Activated T-helper 2 cell treated with anti-CD3 and anti-CD28 coated beads, Interferon-gamma antibody, Interleukin-2, Interleukin-4, amounts not matched to agents 10 μg/mL and 5 μg/mL and 100 μg/mL, durations not matched to agents 14 hours and 24 hours and 36 hours (primary cell): ENCODE measurements around the gene HDAC4. TPM values are rescaled to one million over a fixed set of nuclear protein-coding genes. Genes with fewer than 3 reads are reported as not detected.
"Not testable (repeated sequence)": the region's sequence is repeated elsewhere in the genome, so short reads cannot be mapped to it uniquely, and the experiment has no call there.

ENCODE experiments used
- DNase-seq: peaks from one replicate; pipeline ENCODE4 v3.0.0; 2021; ENCODE audit warnings: low spot score
- H3K27ac Mint-ChIP-seq: one replicate; pipeline ENCODE4 v1.8.0; 2021; ENCODE audit warnings: mixed read lengths
- H3K27me3 Mint-ChIP-seq: one replicate; pipeline ENCODE4 v1.8.0; 2021; ENCODE audit warnings: low read depth, mixed read lengths
- H3K36me3 Mint-ChIP-seq: one replicate; pipeline ENCODE4 v1.8.0; 2021; ENCODE audit warnings: low read depth, mixed read lengths
- H3K4me1 Mint-ChIP-seq: one replicate; pipeline ENCODE4 v1.8.0; 2021; ENCODE audit warnings: low read depth, mixed read lengths
- H3K4me3 Mint-ChIP-seq: one replicate; pipeline ENCODE4 v1.8.0; 2021; ENCODE audit warnings: low read depth, mild to moderate bottlenecking, moderate library complexity, mixed read lengths
- H3K9me3 Mint-ChIP-seq: one replicate; pipeline ENCODE4 v1.8.0; 2021; ENCODE audit warnings: mixed read lengths
- intact Hi-C: fragments of 100-400 bp; cut with micrococcal nuclease; formaldehyde crosslinking; loops from one replicate; pipeline ENCODE4 v1.15.1; 2023
- total RNA-seq: library from RNA; stranded (reverse); gene quantifications from 2 replicates; pipeline ENCODE4 v1.2.3, GENCODE V29; 2022

HDAC4 gene
- total RNA-seq, 1 donor from 2014 or later, result 44.8 TPM

GRCh38 chr2:239180526-239181073 is 220.2 kb downstream of the HDAC4 start:
- intact Hi-C loops, result no loop called here
- no peak overlapping the region for H3K27ac Mint-ChIP-seq
- peaks cover 62% of the 10 kb centered on the region for H3K36me3 Mint-ChIP-seq
- H3K4me1 Mint-ChIP-seq, result no peaks in the 10 kb centered on the region
- no peaks in the 10 kb centered on the region for H3K27me3 Mint-ChIP-seq
- peaks cover 11% of the 10 kb centered on the region for H3K9me3 Mint-ChIP-seq
- DNase-seq, result no peak
- H3K4me3 Mint-ChIP-seq, result no peak overlapping the region

GRCh38 chr2:239179851-239180371 is 220.9 kb downstream of the HDAC4 start:
- Mint-ChIP-seq H3K9me3 (peaks cover 11% of the 10 kb centered on the region), H3K27ac (no peak overlapping the region), H3K4me1 (no peaks in the 10 kb centered on the region), H3K4me3 (no peak overlapping the region), H3K27me3 (no peaks in the 10 kb centered on the region), H3K36me3 (peaks cover 69% of the 10 kb centered on the region)
- no peak for DNase-seq
- intact Hi-C loops, result no loop called here

DNA sequence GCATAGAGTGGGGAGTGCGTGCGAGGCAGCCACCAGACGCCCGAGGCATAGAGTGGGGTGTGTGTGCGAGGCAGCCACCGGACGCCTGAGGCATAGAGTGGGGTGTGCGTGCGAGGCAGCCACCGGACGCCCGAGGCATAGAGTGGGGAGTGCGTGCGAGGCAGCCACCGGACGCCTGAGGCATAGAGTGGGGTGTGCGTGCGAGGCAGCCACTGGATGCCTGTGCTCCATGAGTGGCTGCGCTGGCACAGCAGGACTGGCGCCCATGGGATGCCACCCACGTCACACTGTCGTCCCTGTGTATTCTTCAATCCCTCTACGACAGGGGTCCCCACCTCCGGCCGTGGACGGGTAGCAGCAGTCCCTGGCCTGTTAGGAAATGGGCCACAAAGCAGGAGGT is 221.9 kb downstream of the HDAC4 start:
- intact Hi-C loops, result no loop called here
- Mint-ChIP-seq H3K9me3 (peaks cover 21% of the 10 kb centered on the region), H3K27ac (no peak overlapping the region), H3K4me3 (no peak overlapping the region), H3K27me3 (no peaks in the 10 kb centered on the region), H3K36me3 (peaks cover 78% of the 10 kb centered on the region), H3K4me1 (peaks cover 2% of the 10 kb centered on the region)
- DNase-seq, result no peak

- intact Hi-C loops, result no loop called here
- no peak for DNase-seq
- Mint-ChIP-seq H3K9me3 (peaks cover 23% of the 10 kb centered on the region), H3K4me3 (no peak overlapping the region), H3K27me3 (no peaks in the 10 kb centered on the region), H3K27ac (no peak overlapping the region), H3K36me3 (peaks cover 82% of the 10 kb centered on the region), H3K4me1 (peaks cover 4% of the 10 kb centered on the region)
Observed at GRCh38 chr2:239178484-239178883, 222.3 kb downstream of the HDAC4 start.

DNA sequence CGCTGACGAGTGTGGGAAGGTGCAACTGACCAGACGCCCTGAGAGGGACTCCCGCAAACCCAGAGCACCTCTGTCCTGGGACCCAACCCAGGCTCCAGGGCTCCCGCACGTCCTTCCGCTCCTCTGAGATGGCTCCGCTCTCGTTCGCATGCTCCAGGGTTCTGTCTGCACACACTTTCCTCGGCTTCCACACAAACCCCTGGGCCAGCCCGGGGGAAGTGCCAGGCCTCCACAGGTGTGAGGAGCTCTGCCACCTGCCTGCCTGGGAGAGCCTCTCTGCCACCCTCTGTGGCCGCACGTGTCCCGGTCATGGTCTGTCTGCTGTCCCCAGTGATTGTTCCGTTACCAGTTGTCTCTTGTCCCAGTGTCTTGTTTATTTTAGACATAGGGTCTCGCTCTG is 222.9 kb downstream of the HDAC4 start:
- peaks cover 88% of the 10 kb centered on the region for H3K36me3 Mint-ChIP-seq
- intact Hi-C loops, result no loop called here
- no peaks in the 10 kb centered on the region for H3K27me3 Mint-ChIP-seq
- no peak overlapping the region for H3K4me3 Mint-ChIP-seq
- no peak for DNase-seq
- peaks cover 9% of the 10 kb centered on the region for H3K4me1 Mint-ChIP-seq
- peaks cover 29% of the 10 kb centered on the region for H3K9me3 Mint-ChIP-seq
- peak overlapping the region; percentile 49 for H3K27ac Mint-ChIP-seq

DNA sequence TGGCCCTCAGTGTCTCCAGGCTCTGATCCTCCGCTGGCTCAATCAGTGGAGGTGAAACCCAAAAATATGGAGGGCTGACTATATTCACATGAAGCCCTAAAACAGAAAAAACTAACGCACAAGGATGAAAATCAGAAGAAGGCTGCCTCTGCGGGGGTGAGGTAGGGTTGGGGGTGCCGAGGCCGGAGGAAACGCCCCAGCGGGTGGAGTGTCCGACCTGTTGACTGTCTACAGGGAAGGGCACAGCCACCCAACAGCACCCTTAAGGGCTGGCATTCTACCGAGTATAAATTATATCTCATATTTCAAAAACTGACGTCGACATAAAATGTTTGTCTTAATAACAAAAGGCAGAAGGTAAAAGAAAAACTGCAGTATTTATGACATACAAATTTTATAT is 223.5 kb downstream of the HDAC4 start:
- intact Hi-C loops, result no loop called here
- no peaks in the 10 kb centered on the region for H3K27me3 Mint-ChIP-seq
- no peak overlapping the region for H3K4me3 Mint-ChIP-seq
- peaks cover 35% of the 10 kb centered on the region for H3K9me3 Mint-ChIP-seq
- H3K27ac Mint-ChIP-seq, result no peak overlapping the region
- DNase-seq, result no peak
- H3K36me3 Mint-ChIP-seq, result peaks cover 91% of the 10 kb centered on the region
- H3K4me1 Mint-ChIP-seq, result peaks cover 10% of the 10 kb centered on the region

GRCh38 chr2:239176138-239176803 is 224.5 kb downstream of the HDAC4 start:
- H3K27me3 Mint-ChIP-seq, intact Hi-C loops, H3K4me3 Mint-ChIP-seq, H3K27ac Mint-ChIP-seq, DNase-seq: not testable (repeated sequence)
- Mint-ChIP-seq H3K36me3 (peaks cover 90% of the 10 kb centered on the region), H3K9me3 (peaks cover 42% of the 10 kb centered on the region), H3K4me1 (peaks cover 10% of the 10 kb centered on the region)

- H3K27me3 Mint-ChIP-seq, result no peaks in the 10 kb centered on the region
- H3K4me1 Mint-ChIP-seq, result peaks cover 10% of the 10 kb centered on the region
- H3K27ac Mint-ChIP-seq, result no peak overlapping the region
- DNase-seq, result no peak
- H3K9me3 Mint-ChIP-seq, result peaks cover 48% of the 10 kb centered on the region
- no peak overlapping the region for H3K4me3 Mint-ChIP-seq
- intact Hi-C loops, result no loop called here
- peaks cover 92% of the 10 kb centered on the region for H3K36me3 Mint-ChIP-seq
Observed at GRCh38 chr2:239175181-239175580, 225.6 kb downstream of the HDAC4 start.

DNA sequence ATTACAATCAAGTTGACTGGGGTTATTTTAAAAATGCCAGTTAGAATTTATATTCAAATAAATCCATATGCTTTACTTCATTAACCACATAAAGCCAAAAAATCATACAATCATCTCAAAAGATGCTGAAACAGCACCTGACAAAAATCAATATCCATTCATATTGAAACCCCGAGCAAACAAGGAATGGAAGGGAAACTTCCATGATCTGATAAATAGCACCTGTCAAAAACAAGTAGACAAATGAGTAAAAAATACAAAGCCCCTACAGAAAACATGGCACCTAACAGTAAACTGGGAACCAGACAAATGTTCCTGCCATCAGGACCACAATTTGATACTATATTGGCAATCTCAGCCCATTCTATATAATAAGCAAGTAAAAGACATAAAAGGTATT is 227.5 kb downstream of the HDAC4 start:
- H3K4me1 Mint-ChIP-seq, result peaks cover 10% of the 10 kb centered on the region
- intact Hi-C loops, result loop anchor here (1.0 to 5.0 kb wide), 2 partner anchors 43 to 94 kb away; no protein-coding TSS in a partner anchor
- no peak overlapping the region for H3K4me3 Mint-ChIP-seq
- no peaks in the 10 kb centered on the region for H3K27me3 Mint-ChIP-seq
- no peak overlapping the region for H3K27ac Mint-ChIP-seq
- peaks cover 48% of the 10 kb centered on the region for H3K9me3 Mint-ChIP-seq
- no peak for DNase-seq
- H3K36me3 Mint-ChIP-seq, result peaks cover 83% of the 10 kb centered on the region

DNA sequence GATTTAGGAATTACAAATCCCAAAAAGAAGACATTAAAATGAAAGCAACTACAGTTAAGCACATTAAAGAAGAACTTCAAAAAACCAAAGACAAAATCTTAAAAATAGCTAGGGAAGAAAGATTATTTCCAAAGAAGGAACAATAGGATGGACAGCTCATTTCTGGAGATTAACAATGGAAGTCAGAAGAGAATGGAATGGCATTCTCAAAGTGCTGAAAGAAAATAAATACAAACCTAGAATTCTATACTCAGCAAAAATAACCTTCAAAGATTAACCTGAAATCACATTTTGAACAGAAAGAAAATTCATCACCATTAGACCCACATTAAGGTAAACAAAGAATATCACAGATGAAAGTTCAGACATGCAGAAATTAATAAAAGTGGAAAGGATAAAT is 229.2 kb downstream of the HDAC4 start:
- Mint-ChIP-seq H3K27ac (no peak overlapping the region), H3K36me3 (peaks cover 74% of the 10 kb centered on the region), H3K4me3 (no peak overlapping the region), H3K4me1 (peaks cover 10% of the 10 kb centered on the region), H3K27me3 (no peaks in the 10 kb centered on the region), H3K9me3 (peaks cover 42% of the 10 kb centered on the region)
- DNase-seq, result no peak
- intact Hi-C loops, result loop anchor here (5.0 kb wide), 1 partner anchor 96 kb away; no protein-coding TSS in a partner anchor

DNA sequence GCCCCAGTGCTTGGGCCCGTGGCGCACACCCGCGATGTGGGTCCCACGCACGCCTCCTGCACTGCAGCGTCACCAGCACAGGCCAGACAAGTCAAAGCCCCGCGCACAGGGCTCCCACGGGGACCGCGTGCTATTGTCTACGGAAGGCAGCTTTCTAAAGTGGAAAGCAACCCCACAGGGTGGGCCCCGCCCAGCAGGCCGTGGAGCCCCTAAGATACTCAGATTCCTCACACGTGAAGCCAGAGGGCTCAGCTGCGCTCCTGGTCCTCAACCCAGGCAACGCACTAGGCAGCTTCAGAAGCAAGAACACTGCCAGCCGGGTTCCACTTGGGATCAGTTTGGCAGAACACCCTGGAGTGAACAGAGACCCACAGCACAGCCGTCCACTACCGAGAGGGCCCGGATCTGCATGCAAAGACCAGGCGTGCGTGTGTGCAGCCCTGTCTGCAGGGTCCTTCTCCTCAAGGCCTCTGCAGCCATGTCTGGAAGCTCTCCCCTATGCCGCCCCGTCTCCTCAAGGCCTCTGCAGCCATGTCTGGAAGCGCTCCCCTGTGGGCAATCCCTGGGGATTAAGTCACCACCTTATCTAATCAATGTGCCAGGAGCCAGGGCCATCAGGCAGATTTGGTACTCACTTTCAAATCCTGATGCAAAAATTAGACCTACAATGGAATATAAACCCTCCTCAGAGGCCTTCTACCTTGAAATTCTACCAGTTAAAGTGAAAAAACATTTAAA is 231.3 kb downstream of the HDAC4 start:
- no peak for DNase-seq
- Mint-ChIP-seq H3K27ac (no peak overlapping the region), H3K4me3 (no peak overlapping the region), H3K36me3 (peaks cover 65% of the 10 kb centered on the region), H3K9me3 (peaks cover 32% of the 10 kb centered on the region), H3K4me1 (peaks cover 20% of the 10 kb centered on the region), H3K27me3 (no peaks in the 10 kb centered on the region)
- intact Hi-C loops, result loop anchor here (5.0 kb wide), 1 partner anchor 98 kb away; no protein-coding TSS in a partner anchor

DNA sequence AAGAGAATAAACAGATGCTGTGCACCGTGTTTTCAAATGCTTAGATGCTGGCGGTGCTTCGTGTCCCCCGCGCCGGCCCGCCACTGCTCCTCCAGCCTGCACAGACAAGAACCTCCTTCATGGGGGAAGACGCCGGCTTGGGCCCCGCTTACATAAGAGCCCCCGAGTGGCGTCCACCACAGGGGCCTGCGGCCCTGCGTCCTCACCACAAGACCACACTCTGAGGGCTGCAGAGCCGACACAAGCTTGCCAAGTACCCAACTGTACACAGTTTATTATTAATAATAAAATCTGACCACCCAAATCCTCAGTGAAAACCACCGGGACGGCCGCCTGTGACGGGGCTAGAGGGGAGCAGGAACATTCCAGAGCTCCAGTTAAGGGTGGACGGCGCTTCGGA is 232.2 kb downstream of the HDAC4 start:
- intact Hi-C loops, result no loop called here
- Mint-ChIP-seq H3K27me3 (no peaks in the 10 kb centered on the region), H3K36me3 (peaks cover 66% of the 10 kb centered on the region), H3K4me3 (no peak overlapping the region), H3K4me1 (peaks cover 18% of the 10 kb centered on the region), H3K27ac (no peak overlapping the region), H3K9me3 (peaks cover 25% of the 10 kb centered on the region)
- no peak for DNase-seq
